ENCODE measurements around the gene JPH2. TPM values are rescaled to one million over a fixed set of nuclear protein-coding genes. Genes with fewer than 3 reads are reported as not detected.

JPH2 gene
- total RNA-seq, 1 experiment from 2014 or later = 0.17 TPM

- DNase-seq (ENCODE audit: low read depth, low spot score) (no peak), ATAC-seq (no peak)
- H4K20me1 ChIP-seq (ENCODE audit: insufficient read depth) = no peaks in the 10 kb centered on the region
- no peak overlapping the region for H3K9ac ChIP-seq (ENCODE audit: low read length)
- H3K36me3 ChIP-seq (ENCODE audit: control insufficient read depth in 1 of 2, insufficient read depth in 2 of 2, low read length in 2 of 2) = no peaks in the 10 kb centered on the region
- H3K9me3 ChIP-seq (ENCODE audit: control insufficient read depth in 1 of 2, insufficient read depth in 1 of 2, low read depth in 1 of 2, low read length in 2 of 2) = no peaks in the 10 kb centered on the region
- H3K79me2 ChIP-seq (ENCODE audit: insufficient read depth, low read length) = no peaks in the 10 kb centered on the region
- H3K27ac ChIP-seq (ENCODE audit: low read depth, low read length) = no peak overlapping the region
- no peak overlapping the region for H3K4me3 ChIP-seq (replicated peaks in 1 of 2; ENCODE audit: low read depth in 1 of 2, low read length in 2 of 2)
- ChIA-PET POLR2A (no interaction called here), CTCF (no interaction called here), RAD21 (ENCODE audit: low non-redundant PET in 1 of 2, low total read pairs in 2 of 2, uncharacterized antibody in 2 of 2, unreplicated experiment in 2 of 2) (no interaction called here)
- TF ChIP-seq EZH2phosphoT487 (IDR thresholded peaks at IDR 0.05; ENCODE audit: borderline replicate concordance) = no peak
- no peak for TF ChIP-seq ZFX (IDR thresholded peaks at IDR 0.05)
- no peak for TF ChIP-seq EZH2 (IDR thresholded peaks at IDR 0.05)
- no peak for TF ChIP-seq ELF1 (IDR thresholded peaks at IDR 0.05; ENCODE audit: borderline replicate concordance, low read depth)
- TF ChIP-seq, protein P1, sequence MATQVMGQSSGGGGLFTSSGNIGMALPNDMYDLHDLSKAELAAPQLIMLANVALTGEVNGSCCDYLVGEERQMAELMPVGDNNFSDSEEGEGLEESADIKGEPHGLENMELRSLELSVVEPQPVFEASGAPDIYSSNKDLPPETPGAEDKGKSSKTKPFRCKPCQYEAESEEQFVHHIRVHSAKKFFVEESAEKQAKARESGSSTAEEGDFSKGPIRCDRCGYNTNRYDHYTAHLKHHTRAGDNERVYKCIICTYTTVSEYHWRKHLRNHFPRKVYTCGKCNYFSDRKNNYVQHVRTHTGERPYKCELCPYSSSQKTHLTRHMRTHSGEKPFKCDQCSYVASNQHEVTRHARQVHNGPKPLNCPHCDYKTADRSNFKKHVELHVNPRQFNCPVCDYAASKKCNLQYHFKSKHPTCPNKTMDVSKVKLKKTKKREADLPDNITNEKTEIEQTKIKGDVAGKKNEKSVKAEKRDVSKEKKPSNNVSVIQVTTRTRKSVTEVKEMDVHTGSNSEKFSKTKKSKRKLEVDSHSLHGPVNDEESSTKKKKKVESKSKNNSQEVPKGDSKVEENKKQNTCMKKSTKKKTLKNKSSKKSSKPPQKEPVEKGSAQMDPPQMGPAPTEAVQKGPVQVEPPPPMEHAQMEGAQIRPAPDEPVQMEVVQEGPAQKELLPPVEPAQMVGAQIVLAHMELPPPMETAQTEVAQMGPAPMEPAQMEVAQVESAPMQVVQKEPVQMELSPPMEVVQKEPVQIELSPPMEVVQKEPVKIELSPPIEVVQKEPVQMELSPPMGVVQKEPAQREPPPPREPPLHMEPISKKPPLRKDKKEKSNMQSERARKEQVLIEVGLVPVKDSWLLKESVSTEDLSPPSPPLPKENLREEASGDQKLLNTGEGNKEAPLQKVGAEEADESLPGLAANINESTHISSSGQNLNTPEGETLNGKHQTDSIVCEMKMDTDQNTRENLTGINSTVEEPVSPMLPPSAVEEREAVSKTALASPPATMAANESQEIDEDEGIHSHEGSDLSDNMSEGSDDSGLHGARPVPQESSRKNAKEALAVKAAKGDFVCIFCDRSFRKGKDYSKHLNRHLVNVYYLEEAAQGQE (IDR thresholded peaks at IDR 0.05; ENCODE audit: low read depth) = no peak
- TF ChIP-seq ZNF274 (IDR thresholded peaks at IDR 0.05; ENCODE audit: low read depth, low read length) = no peak
- no peak for TF ChIP-seq CTCF (IDR thresholded peaks at IDR 0.05 in 2 of 3, conservative IDR thresholded peaks at IDR 0.05 in 1 of 3; ENCODE audit: borderline replicate concordance in 1 of 3, insufficient read depth in 1 of 3, low read depth in 2 of 3, low read length in 2 of 3)
- no peak for TF ChIP-seq YY1 (IDR thresholded peaks at IDR 0.05; ENCODE audit: extremely low read depth, insufficient replicate concordance, low read depth, low read length)
- TF ChIP-seq CBX3 (IDR thresholded peaks at IDR 0.05; ENCODE audit: low read depth) = no peak
- TF ChIP-seq, protein P2, sequence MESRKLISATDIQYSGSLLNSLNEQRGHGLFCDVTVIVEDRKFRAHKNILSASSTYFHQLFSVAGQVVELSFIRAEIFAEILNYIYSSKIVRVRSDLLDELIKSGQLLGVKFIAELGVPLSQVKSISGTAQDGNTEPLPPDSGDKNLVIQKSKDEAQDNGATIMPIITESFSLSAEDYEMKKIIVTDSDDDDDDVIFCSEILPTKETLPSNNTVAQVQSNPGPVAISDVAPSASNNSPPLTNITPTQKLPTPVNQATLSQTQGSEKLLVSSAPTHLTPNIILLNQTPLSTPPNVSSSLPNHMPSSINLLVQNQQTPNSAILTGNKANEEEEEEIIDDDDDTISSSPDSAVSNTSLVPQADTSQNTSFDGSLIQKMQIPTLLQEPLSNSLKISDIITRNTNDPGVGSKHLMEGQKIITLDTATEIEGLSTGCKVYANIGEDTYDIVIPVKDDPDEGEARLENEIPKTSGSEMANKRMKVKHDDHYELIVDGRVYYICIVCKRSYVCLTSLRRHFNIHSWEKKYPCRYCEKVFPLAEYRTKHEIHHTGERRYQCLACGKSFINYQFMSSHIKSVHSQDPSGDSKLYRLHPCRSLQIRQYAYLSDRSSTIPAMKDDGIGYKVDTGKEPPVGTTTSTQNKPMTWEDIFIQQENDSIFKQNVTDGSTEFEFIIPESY (IDR thresholded peaks at IDR 0.05; ENCODE audit: extremely low read depth, insufficient replicate concordance, low read length) = no peak
- no peak for TF ChIP-seq EGR1 (IDR thresholded peaks at IDR 0.05; ENCODE audit: low read depth)
- TF ChIP-seq TCF7L2 (IDR thresholded peaks at IDR 0.05; ENCODE audit: borderline replicate concordance, extremely low read depth, insufficient read depth, insufficient read length) = no peak
- TF ChIP-seq JUND (IDR thresholded peaks at IDR 0.05) = no peak
- TF ChIP-seq FOSL1 (IDR thresholded peaks at IDR 0.05; ENCODE audit: low read depth) = no peak
- no peak for TF ChIP-seq POLR2A (IDR thresholded peaks at IDR 0.05; ENCODE audit: borderline replicate concordance, extremely low read depth, insufficient read depth, insufficient read length)
- no peak for TF ChIP-seq SIN3A (IDR thresholded peaks at IDR 0.05; ENCODE audit: low read depth)
- H3K4me1 ChIP-seq (ENCODE audit: control insufficient read depth in 1 of 2, insufficient read depth in 2 of 2, low read length in 2 of 2) = no peaks in the 10 kb centered on the region
- H3K9me2 ChIP-seq (ENCODE audit: insufficient read depth) = no peaks in the 10 kb centered on the region
- 0 out of 2 replicates have a peak, but pooled peaks cover 9% of the 10 kb centered on the region for H3K27me3 ChIP-seq (ENCODE audit: insufficient read depth, low read length)
- intact Hi-C loops (cut with micrococcal nuclease) = no loop called here
- H3K4me2 ChIP-seq (ENCODE audit: low read length) = no peak overlapping the region
- H2AFZ ChIP-seq (ENCODE audit: low read depth, low read length, poor library complexity, severe bottlenecking) = no peak overlapping the region
- no TSS peak for BruUV-seq (replicated peaks)
These were observed 19.3 kb downstream of the JPH2 start for GRCh38 chr20:44167736-44168135.
